GM18519 (cell line): ENCODE measurements around the gene CCDC78.
"Not testable (repeated sequence)": the region's sequence is repeated elsewhere in the genome, so short reads cannot be mapped to it uniquely, and the experiment has no call there.

ENCODE experiments used
- ATAC-seq: cut with Tn5 transposase; IDR thresholded peaks from one replicate; pipeline ENCODE4 v1.9.1; 2021; ENCODE audit warnings: mild to moderate bottlenecking, moderate library complexity; ENCODE audit not compliant: unreplicated experiment, low FRiP score

Gene CCDC78

GRCh38 chr16:761625-762513, 35.6 kb upstream of the CCDC78 start:
- ATAC-seq: no peak

GRCh38 chr16:760545-761343, 34.5 kb upstream of the CCDC78 start, which contains the start of gene MSLN:
TSS of gene MSLN (plus strand) at chr16:760734. CDS start at chr16:762681, 1,947 bp downstream.
- ATAC-seq: no peak

- no peak for ATAC-seq
These were observed 33.8 kb upstream of the CCDC78 start for GRCh38 chr16:760065-760464.

- ATAC-seq: no peak
These were observed 33.1 kb upstream of the CCDC78 start for GRCh38 chr16:759110-759910.

- no peak for ATAC-seq
These were observed 30.2 kb upstream of the CCDC78 start for GRCh38 chr16:756428-756827.

GRCh38 chr16:754656-755055, 28.4 kb upstream of the CCDC78 start:
- no peak for ATAC-seq

- not testable (repeated sequence) for ATAC-seq
These were observed 27.9 kb upstream of the CCDC78 start for GRCh38 chr16:754121-754607.

GRCh38 chr16:752007-752312, 25.7 kb upstream of the CCDC78 start:
- ATAC-seq: no peak

GRCh38 chr16:751152-752006, 25.1 kb upstream of the CCDC78 start:
- no peak for ATAC-seq

- ATAC-seq: no peak
These were observed 24.2 kb upstream of the CCDC78 start for GRCh38 chr16:750485-750884.

GRCh38 chr16:749010-749409, 22.8 kb upstream of the CCDC78 start:
- no peak for ATAC-seq

GRCh38 chr16:747978-748746, 21.9 kb upstream of the CCDC78 start:
- no peak for ATAC-seq

GRCh38 chr16:746637-747036, 20.4 kb upstream of the CCDC78 start:
- ATAC-seq: no peak

GRCh38 chr16:745739-746138, 19.5 kb upstream of the CCDC78 start:
- ATAC-seq: no peak

- no peak for ATAC-seq
These were observed 17.7 kb upstream of the CCDC78 start for GRCh38 chr16:743794-744500.

GRCh38 chr16:742894-743293, 16.7 kb upstream of the CCDC78 start:
- not testable (repeated sequence) for ATAC-seq

GRCh38 chr16:741986-742629, 15.9 kb upstream of the CCDC78 start:
- no peak for ATAC-seq
